ENCODE results near the gene TBXA2R. TPM values are rescaled to one million over a fixed set of nuclear protein-coding genes. Genes with fewer than 3 reads are reported as not detected.

Gene TBXA2R
- total RNA-seq, 6 experiments from 2014 or later = 7.1 to 8.8 (median 7.4) TPM

DNA sequence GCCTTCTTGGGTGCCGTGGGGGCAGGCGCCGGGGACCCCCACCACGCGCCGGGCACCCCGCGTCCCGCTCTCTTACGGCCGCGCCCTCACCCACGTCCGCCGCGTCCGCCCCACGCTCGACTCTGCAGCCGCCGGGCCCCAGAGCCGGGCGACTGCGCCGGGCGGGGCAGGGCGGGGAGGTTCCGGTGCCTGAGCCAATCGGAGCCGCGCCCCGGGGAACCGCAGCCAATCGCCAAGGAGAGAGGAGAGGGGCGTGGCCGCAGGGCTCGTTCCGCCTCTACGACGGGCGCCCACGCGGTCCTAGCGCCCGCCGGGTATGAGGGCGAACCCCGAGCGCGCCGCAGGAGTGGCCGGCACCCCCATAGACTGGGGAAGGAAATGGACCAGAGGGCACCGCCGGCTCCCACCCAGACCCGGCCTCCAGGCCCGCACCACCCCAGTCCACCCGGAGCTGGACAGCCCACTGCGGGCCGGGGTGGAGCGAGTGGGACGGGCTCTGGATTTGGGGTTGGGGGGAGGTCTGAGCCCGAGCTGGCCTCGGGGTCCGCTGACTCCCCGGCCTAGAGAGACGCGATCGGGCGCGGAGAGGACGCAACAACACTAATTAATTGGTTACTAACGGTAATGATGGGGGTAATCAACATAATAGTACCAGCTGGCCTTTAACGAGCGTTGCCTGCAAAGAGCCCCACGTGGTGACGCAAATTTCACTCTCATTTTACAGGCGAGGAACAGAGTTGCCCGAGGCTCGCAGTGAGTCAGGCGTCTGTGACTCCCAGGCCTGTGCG, 49.0 kb downstream of the TBXA2R start, which contains the start of gene MFSD12:
Gene MFSD12, minus strand, starts transcription at position 126 of the 788 bp plus-strand sequence. CDS start 183 bp downstream, outside the sequence.
- peak; percentile 91 for DNase-seq
- H3K27me3 Mint-ChIP-seq (ENCODE audit: insufficient read depth) = peaks cover 1% of the 10 kb centered on the region; the same call in 1 of the 2 replicates
- H3K36me3 Mint-ChIP-seq (ENCODE audit: low read depth) = peaks cover 3% of the 10 kb centered on the region; the same call in 1 of the 2 replicates
- peak within 1 kb of the TSS; percentile 98 for H3K4me3 Mint-ChIP-seq
- H3K27ac Mint-ChIP-seq = peak within 1 kb of the TSS; percentile 96
- no peaks in the 10 kb centered on the region for H3K9me3 Mint-ChIP-seq
- no peak for TF ChIP-seq CTCF (IDR thresholded peaks at IDR 0.05)
- H3K4me1 Mint-ChIP-seq (ENCODE audit: low read depth) = peaks cover 25% of the 10 kb centered on the region

GRCh38 chr19:3556978-3557460, 49.7 kb downstream of the TBXA2R start:
- Mint-ChIP-seq H3K27me3 (ENCODE audit: insufficient read depth) (peaks cover 1% of the 10 kb centered on the region; the same call in 1 of the 2 replicates), H3K27ac (peak overlapping the region; percentile 77), H3K36me3 (ENCODE audit: low read depth) (peaks cover 3% of the 10 kb centered on the region; the same call in 1 of the 2 replicates), H3K9me3 (no peaks in the 10 kb centered on the region), H3K4me3 (peak overlapping the region; percentile 98), H3K4me1 (ENCODE audit: low read depth) (peaks cover 25% of the 10 kb centered on the region)
- TF ChIP-seq CTCF (IDR thresholded peaks at IDR 0.05) = peak; percentile 35; the same call in 1 of the 2 replicates
- peak; percentile 29 for DNase-seq

DNA sequence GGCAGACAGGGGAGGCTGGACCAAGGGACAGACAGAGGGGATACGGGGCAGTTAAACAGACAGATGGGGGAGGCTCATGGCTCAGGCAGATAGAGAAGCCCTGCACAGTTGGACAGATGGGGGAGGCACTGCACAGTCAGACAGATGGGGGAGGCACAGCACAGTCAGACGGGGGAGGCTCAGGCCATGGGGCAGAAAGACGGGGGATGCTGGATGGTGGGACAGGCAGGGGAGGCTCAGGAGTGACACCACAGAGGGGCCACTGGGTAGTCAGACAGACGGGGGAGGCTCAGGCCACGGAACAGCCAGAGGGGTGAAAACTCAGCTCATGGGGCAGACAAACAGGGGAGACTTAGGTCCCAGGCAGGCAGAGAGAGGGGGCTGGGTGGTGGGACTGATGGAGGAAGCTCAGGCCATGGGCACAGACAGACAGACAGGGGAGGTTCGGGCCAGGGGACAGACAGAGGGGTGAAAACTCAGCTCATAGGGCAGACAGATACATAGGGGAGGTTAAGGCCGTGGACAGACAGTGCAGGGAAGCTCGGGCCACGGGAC, 50.2 kb downstream of the TBXA2R start:
- TF ChIP-seq CTCF (IDR thresholded peaks at IDR 0.05) = no peak
- Mint-ChIP-seq H3K4me3 (peak overlapping the region; percentile 98), H3K36me3 (ENCODE audit: low read depth) (peaks cover 3% of the 10 kb centered on the region; the same call in 1 of the 2 replicates), H3K4me1 (ENCODE audit: low read depth) (peaks cover 25% of the 10 kb centered on the region), H3K9me3 (no peaks in the 10 kb centered on the region), H3K27ac (peak overlapping the region; percentile 77), H3K27me3 (ENCODE audit: insufficient read depth) (peaks cover 1% of the 10 kb centered on the region)
- no peak for DNase-seq

- Mint-ChIP-seq H3K9me3 (no peaks in the 10 kb centered on the region), H3K27ac (peak overlapping the region; percentile 77), H3K4me1 (ENCODE audit: low read depth) (peaks cover 25% of the 10 kb centered on the region), H3K36me3 (ENCODE audit: low read depth) (peaks cover 3% of the 10 kb centered on the region; the same call in 1 of the 2 replicates), H3K27me3 (ENCODE audit: insufficient read depth) (peaks cover 5% of the 10 kb centered on the region), H3K4me3 (peak overlapping the region; percentile 98)
- no peak for DNase-seq
- no peak for TF ChIP-seq CTCF (IDR thresholded peaks at IDR 0.05)
Observed at GRCh38 chr19:3555653-3556422, 50.8 kb downstream of the TBXA2R start.
